NOMO-1 (cell line): Measurements from ENCODE around the gene MYBPC2.

Experiments
- DNase-seq, 2 experiments: peaks; one replicate each; lab custom pipeline; 2025; ENCODE audit not compliant: unreplicated experiment in 2 of 2; lab: John Stamatoyannopoulos, UW

MYBPC2 gene

DNA sequence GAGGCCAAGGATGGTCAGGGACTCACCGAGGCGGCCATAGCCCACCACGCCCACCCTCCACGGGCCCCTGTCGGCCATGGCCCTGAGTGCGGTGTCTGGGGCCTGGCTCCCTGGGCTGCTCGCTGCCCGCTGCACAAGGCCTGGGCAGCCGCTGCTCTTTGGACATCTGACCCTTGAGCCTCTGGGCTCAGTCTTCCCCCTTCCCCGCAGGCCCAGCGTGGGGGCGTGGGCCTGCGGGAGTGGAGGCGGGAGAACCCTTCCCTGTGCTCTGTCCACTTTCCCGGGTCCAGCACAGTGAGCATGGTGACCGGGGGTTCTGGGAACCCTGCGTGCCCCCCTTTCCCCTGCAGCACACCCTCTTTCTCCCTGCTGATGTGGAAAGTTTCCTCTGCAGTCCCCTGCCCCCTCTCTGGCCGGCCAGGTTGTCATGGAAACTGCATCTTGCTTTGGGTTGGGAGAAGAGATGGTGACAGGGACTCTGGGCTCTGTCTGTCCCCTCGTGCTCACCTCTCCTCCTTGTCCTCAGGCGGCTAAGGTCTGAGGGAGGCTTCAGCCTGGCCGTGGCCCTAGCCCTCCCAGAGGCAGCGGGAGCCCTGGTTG lies 81.2 kb downstream of the MYBPC2 start, which contains the start of gene ASPDH:
TSS of gene ASPDH (minus strand) at position 168 of the 600 bp plus-strand sequence. CDS start at position 78, 90 bp downstream.
- DNase-seq: no peak

DNA sequence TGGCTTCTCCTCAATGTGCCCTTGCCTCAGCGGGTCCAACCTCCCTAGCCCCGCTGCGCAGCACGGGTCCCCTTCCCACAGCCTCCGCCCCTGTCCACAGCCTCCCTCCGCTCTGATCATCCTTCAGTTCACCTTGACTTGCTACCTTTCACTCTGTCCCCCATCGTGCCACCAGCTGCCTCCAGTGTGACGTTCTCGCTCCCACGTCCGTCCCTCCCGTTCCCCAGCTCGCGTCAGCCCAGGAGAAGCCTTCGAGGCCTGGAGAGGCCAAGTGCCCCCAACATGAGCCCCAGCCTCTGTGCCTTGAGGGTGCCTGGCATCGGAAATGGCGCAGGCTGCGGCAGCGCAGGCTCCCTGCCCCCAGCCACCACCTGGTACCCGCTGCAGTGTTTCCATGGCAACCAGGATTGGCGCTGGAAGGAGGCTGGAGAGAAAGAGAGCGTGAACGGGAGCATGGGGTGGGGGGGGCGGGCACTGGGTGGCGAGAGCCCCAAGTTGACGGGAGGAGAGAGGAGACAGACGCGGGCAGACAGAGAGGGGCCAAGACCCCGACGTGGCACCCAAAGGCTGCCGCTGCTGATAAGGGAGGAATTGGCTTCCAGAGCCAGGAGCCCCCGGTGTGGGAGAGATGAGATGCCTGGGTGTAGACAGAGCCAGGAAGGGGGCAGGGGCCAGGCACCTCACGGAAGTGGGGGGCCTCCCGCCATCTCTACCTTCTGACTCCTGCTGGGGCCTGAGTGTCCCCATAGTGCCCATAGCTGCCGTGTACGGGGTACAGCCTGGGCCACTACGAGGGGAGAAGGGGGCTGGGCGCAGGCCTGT lies 81.9 kb downstream of the MYBPC2 start:
- no peak for DNase-seq

DNA sequence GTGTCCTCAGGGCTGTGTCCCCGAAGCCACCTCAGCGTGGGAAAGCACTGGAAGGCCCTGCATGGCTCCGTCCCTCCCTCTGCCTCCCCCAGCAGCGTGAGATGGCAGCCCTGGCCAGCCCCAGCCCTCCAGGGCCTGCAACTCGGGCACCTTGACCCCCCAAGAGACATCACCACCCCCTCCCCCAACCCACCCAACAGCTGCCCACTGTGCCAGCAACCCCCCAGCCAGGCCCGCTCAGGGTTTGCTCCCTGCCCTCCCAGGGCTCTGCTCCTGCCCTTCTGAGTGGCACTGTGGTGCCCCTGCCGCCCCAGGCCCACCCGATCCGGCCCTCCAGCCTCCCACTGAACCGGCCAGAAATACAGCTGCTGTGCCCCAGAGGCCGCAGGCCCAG lies 82.5 kb downstream of the MYBPC2 start:
- no peak for DNase-seq
